Putamen (tissue), 1 donor: ENCODE results near the gene IFT74.
"Not testable (repeated sequence)": the region's sequence is repeated elsewhere in the genome, so short reads cannot be mapped to it uniquely, and the experiment has no call there.

Experiments used
- DNase-seq: peaks from one replicate; pipeline ENCODE4 v3.0.0-alpha.2; 2016; ENCODE audit warnings: low spot score

The IFT74 gene

GRCh38 chr9:27073841-27074728, 117.9 kb downstream of the IFT74 start:
- DNase-seq = no peak

GRCh38 chr9:27078685-27079084, 122.5 kb downstream of the IFT74 start:
- DNase-seq = no peak

- DNase-seq = no peak
Measured at GRCh38 chr9:27085456-27085855, 129.2 kb downstream of the IFT74 start.

- DNase-seq = no peak
Measured at GRCh38 chr9:27086818-27087680, 130.8 kb downstream of the IFT74 start.

GRCh38 chr9:27088981-27089380, 132.8 kb downstream of the IFT74 start:
- no peak for DNase-seq

GRCh38 chr9:27089706-27090105, 133.5 kb downstream of the IFT74 start:
- DNase-seq = no peak

- no peak for DNase-seq
Measured at GRCh38 chr9:27090231-27090630, 134.0 kb downstream of the IFT74 start.

GRCh38 chr9:27090711-27091110, 134.5 kb downstream of the IFT74 start:
- DNase-seq = no peak

GRCh38 chr9:27092496-27092895, 136.3 kb downstream of the IFT74 start:
- DNase-seq = not testable (repeated sequence)

GRCh38 chr9:27093384-27094067, 137.3 kb downstream of the IFT74 start:
- not testable (repeated sequence) for DNase-seq

- no peak for DNase-seq
Measured at GRCh38 chr9:27094640-27095298, 138.6 kb downstream of the IFT74 start.

GRCh38 chr9:27107241-27107640, 151.0 kb downstream of the IFT74 start:
- DNase-seq = no peak

- no peak for DNase-seq
Measured at GRCh38 chr9:27108981-27109541, 152.8 kb downstream of the IFT74 start, which contains the start of gene TEK. Gene TEK (plus strand): TSS chr9:27109225. CDS start chr9:27109591, 366 bp downstream.

GRCh38 chr9:27109621-27110020, 153.4 kb downstream of the IFT74 start:
- no peak for DNase-seq

- no peak for DNase-seq
Measured at GRCh38 chr9:27110181-27110580, 154.0 kb downstream of the IFT74 start.

- no peak for DNase-seq
Measured at GRCh38 chr9:27112235-27112634, 156.0 kb downstream of the IFT74 start.
